Dedifferentiated amniotic fluid mesenchymal stem cell (primary cell): ENCODE results near the gene MOGAT1.
"Not testable (repeated sequence)": the region's sequence is repeated elsewhere in the genome, so short reads cannot be mapped to it uniquely, and the experiment has no call there.

Experiments
- DNase-seq: peaks from one replicate; pipeline ENCODE4 v3.0.0-alpha.2; 2016; ENCODE audit errors: extremely low spot score

The MOGAT1 gene

DNA sequence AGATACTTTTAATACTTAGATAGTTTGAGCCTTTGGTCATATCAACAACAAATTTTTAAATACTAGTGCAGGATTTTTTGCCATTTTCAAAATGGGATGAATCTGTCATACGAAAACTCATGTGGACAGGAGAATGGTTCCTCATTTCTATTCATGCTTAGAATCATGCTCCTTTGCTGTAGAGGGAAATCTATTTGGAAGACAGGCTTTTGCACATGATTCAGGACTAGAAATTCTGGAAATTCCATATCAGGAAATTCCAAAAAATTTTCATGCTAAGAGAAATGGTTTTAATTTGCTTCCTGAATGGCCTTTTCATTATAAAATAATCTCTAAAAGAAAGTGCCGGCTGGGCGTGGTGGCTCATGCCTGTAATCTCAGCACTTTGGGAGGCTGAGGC is 39.3 kb downstream of the MOGAT1 start:
- no peak for DNase-seq

DNA sequence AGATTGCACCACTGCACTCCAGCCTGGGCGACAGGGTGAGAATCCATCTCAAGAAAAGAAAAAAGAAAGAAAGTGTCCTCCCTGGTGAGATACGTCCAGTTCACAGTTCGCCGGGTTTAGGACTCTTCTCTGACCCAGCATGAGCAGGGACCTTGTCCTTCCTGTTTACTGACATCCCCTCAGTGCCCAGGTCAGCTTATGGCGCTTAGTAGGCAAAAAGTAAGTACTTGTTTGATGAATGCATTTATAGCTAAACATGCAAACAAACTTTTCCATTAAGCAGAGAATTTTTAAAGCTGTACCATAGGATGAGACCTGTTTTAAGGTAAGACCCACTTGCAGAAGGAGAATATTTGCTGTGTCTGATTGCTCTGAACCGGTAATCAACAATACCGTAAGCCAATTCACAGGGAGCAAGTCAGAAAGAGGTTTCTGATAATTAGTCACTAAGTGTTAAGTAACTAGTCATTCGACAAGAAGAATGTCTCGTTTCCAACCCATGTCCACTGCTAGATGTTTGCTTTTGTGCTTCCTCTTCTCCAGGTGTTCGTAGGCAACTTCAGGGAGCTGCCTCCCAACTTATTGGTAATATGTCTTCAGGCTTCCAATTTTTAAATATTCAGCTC is 40.0 kb downstream of the MOGAT1 start:
- no peak for DNase-seq

DNA sequence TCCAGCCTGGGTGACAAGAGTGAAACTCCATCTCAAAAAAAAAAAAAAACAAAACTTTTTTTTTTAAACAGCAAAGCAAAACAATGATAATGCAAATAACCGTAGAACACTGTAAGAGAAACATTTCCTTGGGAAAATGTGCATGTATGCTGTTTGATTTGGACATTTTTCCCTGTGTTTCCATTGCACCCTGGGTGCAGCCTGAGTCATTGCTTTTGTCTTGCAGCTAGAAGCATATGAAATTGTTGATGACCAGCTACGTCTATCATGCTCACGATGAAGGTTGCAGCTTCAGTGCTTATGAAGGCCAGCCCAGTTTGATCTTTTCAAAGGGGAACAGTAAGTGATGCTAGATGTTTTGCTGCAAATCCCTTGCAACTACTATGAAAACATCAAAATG is 41.5 kb downstream of the MOGAT1 start:
- DNase-seq: no peak

DNA sequence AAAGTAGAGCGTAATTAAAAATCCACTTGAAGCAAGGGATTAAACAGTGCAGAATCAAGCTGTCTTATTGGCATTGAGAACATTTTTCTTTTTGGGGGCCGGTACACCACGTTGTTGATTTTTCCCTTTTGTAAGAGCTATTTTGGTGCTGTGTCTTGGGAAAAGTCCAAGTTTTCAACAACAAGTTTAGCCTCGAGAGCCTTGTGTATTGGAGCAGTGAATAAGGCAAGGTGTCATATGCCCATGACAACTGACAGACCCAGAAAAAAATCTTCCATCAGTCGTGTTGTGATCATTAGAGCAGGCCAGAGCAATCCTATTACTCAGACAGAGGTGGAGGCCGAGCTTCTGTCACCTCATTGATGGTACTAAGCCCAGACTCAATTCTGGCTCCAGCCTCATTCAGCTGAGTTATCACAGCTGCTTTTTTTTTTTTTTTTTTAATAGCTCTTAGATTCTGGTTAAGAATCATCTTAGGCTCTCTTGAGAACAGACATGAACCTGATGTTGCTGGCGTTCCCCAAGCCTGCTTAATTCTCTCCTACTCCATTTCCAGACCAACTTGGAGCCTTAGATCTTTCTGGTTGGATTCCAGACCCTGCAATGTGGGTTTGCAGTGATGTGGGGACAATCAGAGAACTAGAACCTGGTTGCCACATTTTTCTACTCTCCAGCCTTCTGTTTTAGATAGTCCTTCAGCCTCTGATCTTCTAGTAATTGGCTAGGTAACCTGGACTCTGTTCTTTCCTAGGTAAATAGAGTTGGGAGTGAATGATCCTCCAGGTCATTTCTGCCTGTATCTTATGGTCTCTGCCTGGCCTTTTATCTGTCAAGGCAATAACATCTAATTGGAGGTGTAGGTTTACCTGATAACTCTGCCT is 43.1 kb downstream of the MOGAT1 start:
- no peak for DNase-seq

DNA sequence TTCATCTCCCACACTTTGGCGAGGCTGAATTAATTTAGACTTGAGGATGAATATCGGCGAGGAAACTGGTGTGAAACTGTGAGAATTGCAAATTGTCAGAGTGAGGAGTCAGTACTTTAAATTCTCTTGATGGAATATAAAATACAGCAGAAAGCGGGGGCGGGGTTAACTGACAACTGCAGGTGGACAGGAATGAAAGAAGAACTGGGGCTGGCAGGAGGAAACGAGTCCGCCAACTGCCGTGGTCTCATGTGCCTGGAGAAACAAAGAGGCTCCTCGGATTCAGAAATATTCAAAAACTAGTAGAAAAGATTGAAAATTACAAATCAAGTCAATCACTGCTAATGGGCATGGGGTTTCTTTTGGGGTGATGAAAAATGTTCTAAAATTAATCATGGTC is 44.3 kb downstream of the MOGAT1 start:
- DNase-seq: no peak

DNA sequence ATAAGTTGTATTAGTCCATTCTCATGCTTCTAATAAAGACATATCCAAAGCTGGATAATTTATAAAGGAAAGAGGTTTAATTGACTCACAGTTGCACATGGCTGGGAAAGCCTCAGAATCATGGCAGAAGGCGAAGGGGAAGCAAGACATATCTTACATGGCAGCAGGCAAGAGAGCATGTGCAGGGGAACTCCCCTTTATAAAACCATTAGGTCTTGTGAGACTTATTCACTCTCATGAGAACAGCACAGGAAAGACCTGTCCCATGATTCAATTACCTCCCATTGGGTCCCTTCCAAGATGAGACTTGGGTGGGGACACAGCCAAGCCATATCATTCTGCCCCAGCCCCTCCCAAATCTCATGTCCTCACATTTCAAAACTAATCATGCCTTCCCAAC is 48.3 kb downstream of the MOGAT1 start:
- DNase-seq: not testable (repeated sequence)

DNA sequence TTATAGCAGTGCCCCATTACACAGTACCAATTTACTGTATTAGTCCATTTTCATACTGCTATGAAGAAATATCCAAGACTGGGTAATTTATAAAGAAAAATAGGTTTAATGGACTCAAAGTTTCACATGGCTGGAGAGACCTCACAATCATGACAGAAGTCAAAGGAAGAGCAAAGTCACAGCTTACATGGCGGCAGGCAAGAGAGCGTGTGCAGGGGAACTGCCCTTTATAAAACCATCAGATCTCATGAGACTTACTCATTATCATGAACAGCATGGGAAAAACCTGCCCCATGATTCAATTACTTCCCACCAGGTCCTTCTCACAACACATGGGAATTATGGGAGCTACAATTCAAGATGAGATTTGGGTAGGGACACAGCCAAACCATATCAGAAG is 50.1 kb downstream of the MOGAT1 start:
- DNase-seq: not testable (repeated sequence)

DNA sequence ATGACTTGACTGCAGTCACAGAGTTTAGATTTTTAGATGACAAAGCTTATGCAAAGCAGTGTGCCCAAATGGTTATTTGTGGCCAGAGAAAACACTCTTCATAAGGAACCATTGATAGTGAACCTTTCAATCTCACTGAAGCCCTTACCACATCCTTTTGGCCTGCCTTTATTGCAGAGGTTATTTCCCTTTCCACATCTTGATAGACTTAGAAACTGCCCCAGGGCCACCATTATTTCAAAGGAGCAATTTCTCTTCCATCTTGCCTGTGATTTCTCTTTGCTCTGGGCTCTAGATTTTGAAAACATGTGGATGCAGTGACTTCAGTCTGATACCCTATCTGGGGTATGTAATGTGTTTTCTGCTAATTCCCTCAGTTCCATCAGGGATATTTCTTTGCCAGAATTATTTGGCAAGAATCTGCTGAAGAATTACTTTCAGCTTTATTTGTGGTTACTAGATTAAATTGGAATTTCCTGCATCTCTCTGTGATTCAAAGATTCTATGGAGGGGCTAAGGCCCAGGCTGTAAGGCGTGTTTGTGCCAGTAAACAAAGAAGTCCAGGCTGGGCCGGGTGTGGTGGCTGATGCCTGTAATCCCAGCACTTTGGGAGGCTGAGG is 51.0 kb downstream of the MOGAT1 start:
- DNase-seq: peak; percentile 73

DNA sequence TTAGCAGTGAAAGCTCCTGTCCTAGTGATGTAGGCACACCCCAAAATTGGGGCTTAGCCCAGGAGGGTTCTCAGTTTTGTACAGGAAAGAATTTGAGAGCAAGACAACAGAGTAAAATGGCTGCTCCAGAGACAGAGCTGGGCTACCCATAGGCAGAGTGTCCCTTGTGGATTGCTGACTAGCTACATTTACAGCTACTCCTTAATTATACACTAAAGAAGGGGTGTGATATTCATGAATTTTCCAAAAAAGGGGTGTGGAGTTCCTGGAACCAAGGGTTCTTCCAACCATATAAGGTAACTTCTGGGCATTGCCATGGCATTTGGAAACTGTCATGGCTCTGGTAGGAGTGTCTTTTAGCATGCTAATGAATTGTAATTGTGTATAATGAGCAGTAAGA is 52.8 kb downstream of the MOGAT1 start:
- no peak for DNase-seq

DNA sequence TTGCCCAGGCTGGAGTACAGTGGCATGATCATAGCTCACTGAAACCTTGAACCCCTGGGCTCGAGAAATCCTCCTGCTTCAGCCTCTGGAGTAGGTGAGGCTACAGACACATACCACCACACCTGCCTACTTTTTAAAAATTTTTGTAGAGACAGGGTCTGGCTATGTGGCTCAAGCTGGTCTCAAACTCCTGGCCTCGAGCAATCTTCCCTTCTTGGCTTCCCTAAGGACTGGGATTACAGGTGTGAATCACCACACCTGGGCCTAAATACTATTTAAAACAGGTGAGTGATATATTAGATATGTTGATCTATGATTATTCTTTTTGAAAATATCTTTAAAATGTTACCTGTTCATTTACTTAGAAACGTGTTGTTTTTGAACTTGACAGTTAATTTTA is 57.2 kb downstream of the MOGAT1 start:
- no peak for DNase-seq

DNA sequence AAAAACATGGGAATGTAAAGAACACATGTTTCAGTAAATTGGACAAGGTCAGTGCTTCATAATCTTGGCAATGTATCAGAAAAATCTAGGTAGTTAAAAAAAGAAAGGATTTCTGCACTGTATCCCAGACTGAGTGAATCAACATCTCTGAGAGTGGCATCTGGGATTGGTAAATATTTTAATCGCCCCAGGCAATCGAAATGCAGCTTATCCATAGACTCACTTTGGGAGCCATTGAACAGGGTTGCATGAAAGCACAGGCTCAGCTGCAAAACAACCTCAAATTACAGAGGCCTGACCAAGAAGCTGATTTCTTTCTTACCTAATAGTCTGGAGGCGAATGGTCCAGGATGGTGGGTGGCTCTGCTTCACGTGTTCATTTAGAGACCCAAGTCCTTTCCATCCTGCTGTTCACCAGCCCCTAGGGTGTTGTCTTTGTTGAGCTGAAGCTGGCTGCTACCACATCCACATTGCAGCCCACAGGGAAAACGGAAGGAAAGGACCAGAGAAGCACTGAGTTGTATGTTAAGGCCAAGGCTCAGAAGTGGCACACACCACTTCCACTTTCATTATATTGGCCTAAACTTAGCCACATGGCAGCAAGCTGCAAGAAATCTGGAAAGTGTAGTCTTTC is 59.0 kb downstream of the MOGAT1 start:
- no peak for DNase-seq

DNA sequence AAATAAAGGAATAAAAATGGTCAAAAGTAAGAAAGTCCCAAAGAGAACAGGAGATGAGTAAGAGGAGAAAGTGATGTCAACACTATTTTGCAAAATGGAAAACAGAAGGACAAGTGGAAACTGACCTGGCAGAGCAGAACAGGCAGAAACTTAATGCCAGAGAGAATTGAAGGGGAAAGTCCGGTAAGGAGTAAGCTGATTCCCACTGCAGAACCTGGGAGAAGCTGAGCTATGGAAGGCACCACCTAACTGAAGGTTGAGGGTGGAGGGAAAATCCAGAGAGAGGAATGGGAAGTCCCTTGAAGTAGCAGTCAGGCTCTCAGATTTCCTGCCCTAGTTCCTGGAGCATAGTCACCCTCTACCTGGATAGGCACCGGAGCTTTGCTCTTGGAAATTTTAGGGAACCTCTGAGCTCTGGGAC is 59.8 kb downstream of the MOGAT1 start:
- no peak for DNase-seq

DNA sequence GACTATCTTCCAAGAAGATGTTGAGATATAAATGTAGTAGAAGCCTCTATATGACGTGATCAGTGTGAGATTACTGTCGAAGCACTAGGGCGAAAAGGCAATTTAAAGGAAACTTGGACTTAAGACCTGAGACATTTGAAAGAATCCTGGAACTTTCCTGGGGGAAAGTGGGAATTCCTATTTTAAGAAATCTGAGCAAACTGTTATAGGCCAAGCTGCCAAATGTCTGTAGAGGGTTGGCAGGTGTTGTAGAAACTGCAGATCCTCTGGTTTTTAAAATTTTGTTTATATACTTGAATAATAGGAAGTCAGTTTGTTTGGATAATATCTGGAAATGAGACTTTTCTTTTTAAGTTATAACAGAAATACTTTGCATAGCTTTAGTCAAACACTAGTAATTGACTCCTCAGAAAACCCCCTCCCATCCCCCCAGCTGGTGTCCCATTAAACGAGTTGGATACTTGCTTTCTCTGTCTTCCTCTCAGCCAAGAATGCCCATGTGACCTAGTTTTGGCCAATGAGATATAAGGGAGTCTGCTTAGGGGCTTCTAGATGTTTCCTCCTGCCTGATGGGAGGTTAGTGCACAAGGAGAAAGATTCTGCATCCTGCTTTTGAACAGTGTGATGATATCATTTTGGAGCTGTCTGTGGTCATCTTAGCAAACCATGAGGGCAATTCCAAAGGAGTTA is 61.2 kb downstream of the MOGAT1 start:
- DNase-seq: no peak

DNA sequence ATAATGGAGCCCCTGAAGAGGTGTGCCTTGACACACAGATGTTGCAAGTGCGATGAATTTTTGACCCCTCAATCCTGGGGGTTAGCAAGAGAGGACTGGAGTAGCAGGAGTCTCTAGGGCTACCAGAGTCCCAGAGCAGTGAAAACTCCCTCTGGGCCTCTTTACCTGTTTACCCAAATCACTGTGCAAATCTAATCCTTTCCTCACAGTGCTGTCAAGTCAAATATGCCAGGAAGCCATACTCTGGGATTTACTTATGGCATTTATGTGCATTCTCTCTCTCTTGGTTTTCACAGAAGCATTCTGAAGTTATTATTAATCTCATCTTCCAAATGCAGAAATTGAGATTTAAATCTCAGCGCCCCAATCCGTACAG is 62.0 kb downstream of the MOGAT1 start:
- no peak for DNase-seq

DNA sequence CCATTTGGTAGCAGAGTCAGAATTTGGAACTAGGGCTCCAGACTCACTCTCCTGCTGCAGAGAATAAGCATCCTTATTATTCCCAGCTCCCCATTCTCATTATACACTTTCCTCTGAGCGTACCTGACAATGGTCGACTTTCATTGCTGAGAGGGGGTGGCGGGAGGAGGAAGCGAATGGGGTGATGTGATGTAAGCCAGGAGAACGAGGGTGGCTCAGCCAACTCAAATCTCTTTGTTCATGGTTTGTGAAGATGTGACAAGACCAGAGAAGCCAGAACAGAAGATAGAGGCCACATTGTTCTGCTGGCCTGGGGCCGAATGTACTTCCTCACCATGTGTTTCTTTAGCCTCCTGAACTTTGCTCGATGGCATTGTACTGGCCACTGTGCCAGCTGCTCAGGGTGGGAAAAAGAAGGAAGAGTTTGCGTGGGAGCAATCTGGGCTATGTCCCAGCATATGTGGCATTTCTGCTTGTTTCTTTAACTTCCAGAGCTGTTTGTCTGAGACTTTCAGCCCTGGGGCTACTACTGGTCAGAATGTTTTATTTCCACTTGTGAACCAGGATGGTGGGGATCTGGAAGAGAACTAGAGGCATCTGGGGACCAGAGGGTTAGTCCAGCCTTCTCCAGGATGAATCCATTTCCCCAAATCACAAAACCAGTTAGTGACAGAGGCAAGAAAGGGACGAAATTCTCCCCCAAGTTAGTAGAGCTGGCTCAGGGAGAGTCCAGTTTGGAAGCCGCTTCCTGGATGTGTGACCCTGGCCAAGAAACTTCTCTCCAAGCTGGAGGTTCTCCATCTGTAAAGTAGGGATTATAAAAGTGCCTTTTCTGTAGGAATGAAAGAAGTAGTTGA is 62.6 kb downstream of the MOGAT1 start:
- DNase-seq: no peak

DNA sequence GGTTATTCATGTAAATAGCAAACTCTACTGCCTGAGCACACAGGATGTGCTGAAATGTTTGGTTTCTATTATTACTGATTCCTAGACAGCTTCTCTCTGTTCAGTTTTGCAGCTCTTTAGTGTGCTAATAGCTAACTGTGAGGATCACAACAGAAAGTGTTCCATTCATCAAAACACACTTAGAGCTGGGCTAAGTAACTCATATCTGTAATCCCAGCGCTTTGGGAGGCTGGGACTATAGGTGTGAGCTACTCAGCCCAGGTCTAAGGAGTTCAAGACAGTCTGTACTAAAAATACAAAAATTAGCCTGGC is 63.2 kb downstream of the MOGAT1 start:
- no peak for DNase-seq

DNA sequence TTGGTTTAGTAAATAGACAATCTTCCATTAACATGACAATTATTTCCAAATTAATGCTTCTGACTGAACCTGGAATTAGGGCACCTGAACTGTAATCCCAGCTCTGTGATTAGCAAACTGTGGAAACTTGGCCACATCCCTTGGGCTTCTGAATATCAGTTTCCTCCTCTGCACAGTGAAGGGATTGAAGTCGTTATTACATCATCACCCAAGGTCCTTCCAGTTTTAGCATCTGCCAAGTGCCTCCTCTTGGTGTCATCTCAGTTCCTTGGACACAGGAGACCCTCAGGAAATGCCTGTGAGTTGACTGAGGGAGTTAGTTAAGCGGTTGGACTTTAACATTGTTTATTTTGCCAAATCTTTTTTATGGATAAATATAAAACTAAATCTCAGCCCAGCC is 64.8 kb downstream of the MOGAT1 start:
- no peak for DNase-seq

DNA sequence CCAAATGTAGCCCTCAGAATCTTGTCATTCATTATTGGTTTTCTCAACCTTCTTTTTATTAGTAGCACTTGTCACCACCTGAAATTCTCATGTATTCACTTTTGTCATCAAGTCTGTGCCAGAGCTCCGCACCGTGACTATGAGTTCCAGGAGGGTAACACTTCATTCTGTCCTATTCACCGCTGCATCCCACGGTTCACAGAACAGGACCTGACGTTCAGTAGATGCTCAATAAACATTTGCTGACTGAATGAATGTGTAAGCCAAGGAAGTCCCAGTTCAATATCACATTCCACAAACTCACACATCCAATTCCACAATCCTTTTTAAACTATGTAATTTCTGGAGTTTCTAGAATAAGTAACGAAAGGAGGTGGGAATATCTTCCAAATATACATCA is 65.5 kb downstream of the MOGAT1 start:
- no peak for DNase-seq

DNA sequence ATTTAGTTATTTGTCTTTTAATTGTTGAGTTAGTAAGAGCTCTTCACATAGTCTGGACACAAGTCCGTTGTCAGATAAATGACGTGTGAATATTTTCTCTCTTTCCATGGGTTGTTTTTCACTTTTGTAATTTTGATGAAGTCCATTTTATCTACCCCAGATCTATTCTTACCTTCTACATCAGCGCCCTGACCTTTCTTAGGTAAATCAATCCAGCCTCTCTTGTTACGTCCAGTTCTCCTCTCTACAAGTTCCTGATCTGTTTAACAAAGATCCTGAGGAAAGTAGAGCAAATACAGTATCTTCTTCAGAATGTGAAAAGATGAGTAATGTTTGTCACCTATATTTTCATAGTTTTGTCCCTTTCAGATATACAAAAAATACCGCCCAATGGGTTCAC is 66.9 kb downstream of the MOGAT1 start:
- DNase-seq: no peak

DNA sequence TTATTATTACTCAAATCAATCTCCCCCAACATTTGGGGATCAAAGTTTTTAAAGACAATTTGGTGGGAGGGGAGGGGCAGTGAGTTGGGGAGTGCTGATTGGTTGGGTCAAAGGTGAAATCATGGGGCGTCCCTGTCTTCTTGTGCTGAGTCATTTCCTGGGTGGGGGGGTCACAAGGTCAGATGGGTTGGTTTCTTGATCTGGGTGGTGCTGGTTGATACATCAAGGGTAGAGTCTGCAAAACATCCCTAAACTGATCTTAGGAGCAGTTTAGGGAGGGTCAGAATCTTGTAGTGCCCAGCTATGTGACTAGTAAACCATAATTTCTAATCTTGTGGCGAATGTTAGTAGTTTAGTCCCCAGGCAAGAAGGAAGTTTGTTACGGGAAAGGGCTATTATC is 67.4 kb downstream of the MOGAT1 start:
- DNase-seq: no peak

DNA sequence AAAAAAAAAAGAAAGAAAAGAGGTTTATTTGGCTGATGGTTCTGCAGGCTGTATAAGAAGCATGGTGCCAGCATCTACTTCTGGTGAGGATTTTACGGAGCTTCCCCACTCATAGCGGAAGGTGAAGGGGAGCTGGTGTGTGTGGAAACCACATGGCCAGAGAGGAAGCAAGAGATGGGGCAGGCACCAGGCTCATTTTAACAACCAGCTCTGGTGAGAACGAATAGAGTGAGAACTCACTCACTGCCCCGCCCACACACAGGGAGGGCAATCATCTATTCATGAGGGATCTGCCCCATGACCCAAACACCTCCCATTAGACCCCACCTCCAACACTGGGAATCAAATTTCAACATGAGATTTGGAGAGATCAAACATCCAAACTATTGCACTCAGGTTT is 68.5 kb downstream of the MOGAT1 start:
- DNase-seq: no peak
